Gastroesophageal sphincter (tissue), 3 donors: Measurements from ENCODE around the gene DCPS.
"Not testable (repeated sequence)": the region's sequence is repeated elsewhere in the genome, so short reads cannot be mapped to it uniquely, and the experiment has no call there.

ENCODE experiments used
- EP300 ChIP-seq: sonication (generic); formaldehyde crosslinking; IDR thresholded peaks from one replicate; pipeline ENCODE4 v1.6.1; 2017; ENCODE audit warnings: antibody characterized with exemption, mild to moderate bottlenecking
- POLR2A ChIP-seq, 2 donors: fragments of 450-650 bp; IDR thresholded peaks; one replicate each; pipeline ENCODE4 v1.6.1; 2017; ENCODE audit warnings: antibody characterized with exemption in 2 of 2, mild to moderate bottlenecking in 2 of 2, moderate library complexity in 1 of 2
- POLR2AphosphoS5 ChIP-seq: sonication (generic); formaldehyde crosslinking; IDR thresholded peaks from one replicate; pipeline ENCODE4 v1.6.1; 2017; ENCODE audit warnings: antibody characterized with exemption
- TF ChIP-seq, protein P1 (sequence below), 4 experiments: fragments of 200-600 bp in 2 of 4; fragments of 450-650 bp in 2 of 4; sonication (generic) in 1 of 4; IDR thresholded peaks; one replicate each; pipeline ENCODE4 v1.5.1; 2017 to 2019; ENCODE audit warnings: antibody characterized with exemption in 4 of 4, mild to moderate bottlenecking in 2 of 4, moderate library complexity in 2 of 4

DNA sequence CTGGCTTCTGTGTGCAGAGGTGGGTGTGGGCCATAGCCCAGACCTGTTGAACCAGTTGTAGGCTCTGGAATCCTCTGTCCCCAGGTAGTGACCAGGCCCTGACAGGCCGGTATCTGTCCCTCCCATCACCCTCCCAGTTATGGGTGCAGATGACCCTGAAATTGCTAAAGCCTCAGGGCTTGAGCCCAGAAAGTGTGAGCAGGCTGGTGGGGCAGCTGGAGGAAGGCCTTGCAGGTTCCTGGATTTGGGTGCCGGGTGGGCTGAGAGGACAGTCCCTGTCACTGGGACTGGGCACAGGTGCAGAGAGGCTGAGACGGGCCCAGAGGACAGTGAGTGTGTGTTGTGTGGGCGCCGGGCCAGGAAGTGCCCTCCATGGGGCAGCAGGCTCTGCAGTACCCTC, 61.6 kb downstream of the DCPS start:
- TF ChIP-seq, protein P1, sequence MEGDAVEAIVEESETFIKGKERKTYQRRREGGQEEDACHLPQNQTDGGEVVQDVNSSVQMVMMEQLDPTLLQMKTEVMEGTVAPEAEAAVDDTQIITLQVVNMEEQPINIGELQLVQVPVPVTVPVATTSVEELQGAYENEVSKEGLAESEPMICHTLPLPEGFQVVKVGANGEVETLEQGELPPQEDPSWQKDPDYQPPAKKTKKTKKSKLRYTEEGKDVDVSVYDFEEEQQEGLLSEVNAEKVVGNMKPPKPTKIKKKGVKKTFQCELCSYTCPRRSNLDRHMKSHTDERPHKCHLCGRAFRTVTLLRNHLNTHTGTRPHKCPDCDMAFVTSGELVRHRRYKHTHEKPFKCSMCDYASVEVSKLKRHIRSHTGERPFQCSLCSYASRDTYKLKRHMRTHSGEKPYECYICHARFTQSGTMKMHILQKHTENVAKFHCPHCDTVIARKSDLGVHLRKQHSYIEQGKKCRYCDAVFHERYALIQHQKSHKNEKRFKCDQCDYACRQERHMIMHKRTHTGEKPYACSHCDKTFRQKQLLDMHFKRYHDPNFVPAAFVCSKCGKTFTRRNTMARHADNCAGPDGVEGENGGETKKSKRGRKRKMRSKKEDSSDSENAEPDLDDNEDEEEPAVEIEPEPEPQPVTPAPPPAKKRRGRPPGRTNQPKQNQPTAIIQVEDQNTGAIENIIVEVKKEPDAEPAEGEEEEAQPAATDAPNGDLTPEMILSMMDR (IDR thresholded peaks at IDR 0.05): not testable (repeated sequence)
- TF ChIP-seq POLR2A (IDR thresholded peaks at IDR 0.05); EP300; POLR2AphosphoS5: not testable (repeated sequence)
